Measurements from ENCODE around the gene THOC2.
"Not testable (repeated sequence)": the region's sequence is repeated elsewhere in the genome, so short reads cannot be mapped to it uniquely, and the experiment has no call there.

THOC2 gene

DNA sequence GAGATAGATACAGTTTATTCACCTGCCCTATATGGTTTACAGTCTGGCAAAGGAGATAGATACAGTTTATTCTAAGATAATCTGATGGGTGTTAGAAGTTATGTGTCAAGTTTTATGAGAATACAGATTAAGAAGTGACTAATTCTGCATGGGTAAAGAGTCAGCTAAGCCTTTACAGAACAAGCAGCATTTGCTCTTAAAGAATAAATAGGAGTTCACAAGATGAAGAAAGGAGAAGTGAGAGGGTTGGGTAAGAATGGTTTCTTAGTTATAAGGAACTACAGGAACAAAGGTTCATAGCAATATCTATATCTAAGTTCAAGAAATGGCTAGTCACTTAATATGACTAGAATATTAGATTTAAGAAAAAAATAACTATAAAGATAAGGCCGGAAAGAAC, 47.6 kb downstream of the THOC2 start:
- no peaks in the 10 kb centered on the region for H3K4me1 ChIP-seq (ENCODE audit: insufficient read depth, low read length, poor library complexity, severe bottlenecking)
- no peaks in the 10 kb centered on the region for H3K9me2 ChIP-seq (replicated peaks; ENCODE audit: low read depth, low read length)
- no peaks in the 10 kb centered on the region for H3F3A ChIP-seq (ENCODE audit: low read depth)
- no peak overlapping the region for H3K4me3 ChIP-seq (ENCODE audit: low read length, poor library complexity, severe bottlenecking)
- H4K20me1 ChIP-seq (ENCODE audit: insufficient read depth, low read length, poor library complexity, severe bottlenecking) = no peaks in the 10 kb centered on the region
- H3K9me3 ChIP-seq (ENCODE audit: insufficient read depth, low read depth, low read length) = no peaks in the 10 kb centered on the region
- H3K36me3 ChIP-seq (ENCODE audit: insufficient read depth, low read length) = peaks cover 31% of the 10 kb centered on the region; the same call in 1 of the 2 replicates
- no peak for TF ChIP-seq EZH2phosphoT487 (IDR thresholded peaks at IDR 0.05; ENCODE audit: borderline replicate concordance)
- TF ChIP-seq, protein P1, sequence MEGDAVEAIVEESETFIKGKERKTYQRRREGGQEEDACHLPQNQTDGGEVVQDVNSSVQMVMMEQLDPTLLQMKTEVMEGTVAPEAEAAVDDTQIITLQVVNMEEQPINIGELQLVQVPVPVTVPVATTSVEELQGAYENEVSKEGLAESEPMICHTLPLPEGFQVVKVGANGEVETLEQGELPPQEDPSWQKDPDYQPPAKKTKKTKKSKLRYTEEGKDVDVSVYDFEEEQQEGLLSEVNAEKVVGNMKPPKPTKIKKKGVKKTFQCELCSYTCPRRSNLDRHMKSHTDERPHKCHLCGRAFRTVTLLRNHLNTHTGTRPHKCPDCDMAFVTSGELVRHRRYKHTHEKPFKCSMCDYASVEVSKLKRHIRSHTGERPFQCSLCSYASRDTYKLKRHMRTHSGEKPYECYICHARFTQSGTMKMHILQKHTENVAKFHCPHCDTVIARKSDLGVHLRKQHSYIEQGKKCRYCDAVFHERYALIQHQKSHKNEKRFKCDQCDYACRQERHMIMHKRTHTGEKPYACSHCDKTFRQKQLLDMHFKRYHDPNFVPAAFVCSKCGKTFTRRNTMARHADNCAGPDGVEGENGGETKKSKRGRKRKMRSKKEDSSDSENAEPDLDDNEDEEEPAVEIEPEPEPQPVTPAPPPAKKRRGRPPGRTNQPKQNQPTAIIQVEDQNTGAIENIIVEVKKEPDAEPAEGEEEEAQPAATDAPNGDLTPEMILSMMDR (conservative IDR thresholded peaks at IDR 0.05; ENCODE audit: low read length) = no peak
- no peak overlapping the region for H3K4me2 ChIP-seq (ENCODE audit: low read depth, low read length, poor library complexity, severe bottlenecking)
- no peak overlapping the region for H2AFZ ChIP-seq (ENCODE audit: low read length)
- H3K79me2 ChIP-seq (ENCODE audit: insufficient read depth, low read length) = no peaks in the 10 kb centered on the region
- no peaks in the 10 kb centered on the region for H3K27me3 ChIP-seq (ENCODE audit: insufficient read depth, low read length, poor library complexity, severe bottlenecking)
- H3K9ac ChIP-seq (ENCODE audit: low read depth, low read length, poor library complexity, severe bottlenecking) = no peak overlapping the region

DNA sequence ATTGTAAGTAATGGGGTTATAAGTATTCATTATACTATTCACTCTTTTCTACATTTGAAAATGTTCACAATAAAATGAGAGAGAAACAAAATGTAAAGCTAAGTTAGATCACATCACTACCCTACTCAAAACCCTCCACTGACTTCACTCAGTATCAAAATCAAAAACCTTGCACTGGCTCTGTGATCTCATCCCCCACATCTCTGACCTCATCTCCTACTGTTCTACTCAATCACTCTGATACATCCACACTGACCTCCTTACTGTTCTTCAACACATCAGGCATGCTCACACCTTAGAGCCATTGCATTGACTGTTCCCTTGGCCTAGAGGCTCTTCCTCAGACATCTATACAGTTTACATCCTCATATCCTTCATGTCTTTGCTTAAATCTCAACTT, 50.7 kb downstream of the THOC2 start:
- Histone ChIP-seq H4K20me1 (ENCODE audit: insufficient read depth, low read length, poor library complexity, severe bottlenecking) (no peaks in the 10 kb centered on the region), H3K4me2 (ENCODE audit: low read depth, low read length, poor library complexity, severe bottlenecking) (no peak overlapping the region), H3K9me3 (ENCODE audit: insufficient read depth, low read depth, low read length) (no peaks in the 10 kb centered on the region), H3K4me3 (ENCODE audit: low read length, poor library complexity, severe bottlenecking) (no peak overlapping the region), H2AFZ (ENCODE audit: low read length) (no peak overlapping the region), H3K36me3 (ENCODE audit: insufficient read depth, low read length) (peaks cover 35% of the 10 kb centered on the region; the same call in 1 of the 2 replicates), H3F3A (ENCODE audit: low read depth) (no peaks in the 10 kb centered on the region), H3K79me2 (ENCODE audit: insufficient read depth, low read length) (no peaks in the 10 kb centered on the region), H3K9me2 (replicated peaks; ENCODE audit: low read depth, low read length) (no peaks in the 10 kb centered on the region), H3K9ac (ENCODE audit: low read depth, low read length, poor library complexity, severe bottlenecking) (no peak overlapping the region), H3K4me1 (ENCODE audit: insufficient read depth, low read length, poor library complexity, severe bottlenecking) (no peaks in the 10 kb centered on the region), H3K27me3 (ENCODE audit: insufficient read depth, low read length, poor library complexity, severe bottlenecking) (no peaks in the 10 kb centered on the region)
- TF ChIP-seq, protein P1 (conservative IDR thresholded peaks at IDR 0.05; ENCODE audit: low read length) = no peak
- no peak for TF ChIP-seq EZH2phosphoT487 (IDR thresholded peaks at IDR 0.05; ENCODE audit: borderline replicate concordance)

DNA sequence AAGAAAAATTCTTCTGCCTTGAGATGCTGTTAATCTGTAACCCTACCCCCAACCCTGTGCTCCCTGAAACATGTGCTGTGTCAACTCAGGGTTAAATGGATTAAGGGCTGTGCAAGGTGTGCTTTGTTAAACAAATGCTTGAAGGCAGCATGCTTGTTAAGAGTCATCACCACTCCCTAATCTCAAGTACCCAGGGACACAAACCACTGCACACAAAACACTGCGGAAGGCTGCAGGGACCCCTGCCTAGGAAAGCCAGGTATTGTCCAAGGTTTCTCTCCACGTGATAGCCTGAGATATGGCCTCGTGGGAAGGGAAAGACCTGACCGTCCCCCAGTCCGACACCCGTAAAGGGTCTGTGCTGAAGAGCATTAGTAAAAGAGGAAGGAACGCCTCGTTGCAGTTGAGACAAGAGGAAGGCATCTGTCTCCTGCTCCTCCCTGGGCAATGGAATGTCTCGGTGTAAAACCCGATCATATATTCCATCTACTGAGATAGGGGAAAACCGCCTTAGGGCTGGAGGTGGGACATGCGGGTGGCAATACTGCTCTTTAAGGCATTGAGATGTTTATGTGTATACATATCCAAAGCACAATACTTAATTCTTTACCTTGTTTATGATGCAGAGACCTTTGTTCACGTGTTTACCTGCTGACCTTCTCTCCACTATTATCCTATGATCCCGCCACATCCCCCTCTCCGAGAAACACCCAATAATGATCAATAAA, 53.0 kb downstream of the THOC2 start:
- H3K4me2 ChIP-seq (ENCODE audit: low read depth, low read length, poor library complexity, severe bottlenecking); H2AFZ ChIP-seq (ENCODE audit: low read length); H3K9me2 ChIP-seq (replicated peaks; ENCODE audit: low read depth, low read length); H3K79me2 ChIP-seq (ENCODE audit: insufficient read depth, low read length); H3K9ac ChIP-seq (ENCODE audit: low read depth, low read length, poor library complexity, severe bottlenecking); H3K4me1 ChIP-seq (ENCODE audit: insufficient read depth, low read length, poor library complexity, severe bottlenecking); H3K4me3 ChIP-seq (ENCODE audit: low read length, poor library complexity, severe bottlenecking); H4K20me1 ChIP-seq (ENCODE audit: insufficient read depth, low read length, poor library complexity, severe bottlenecking); H3K27me3 ChIP-seq (ENCODE audit: insufficient read depth, low read length, poor library complexity, severe bottlenecking); H3K9me3 ChIP-seq (ENCODE audit: insufficient read depth, low read depth, low read length); H3F3A ChIP-seq (ENCODE audit: low read depth): not testable (repeated sequence)
- peaks cover 43% of the 10 kb centered on the region; the same call in 1 of the 2 replicates for H3K36me3 ChIP-seq (ENCODE audit: insufficient read depth, low read length)

DNA sequence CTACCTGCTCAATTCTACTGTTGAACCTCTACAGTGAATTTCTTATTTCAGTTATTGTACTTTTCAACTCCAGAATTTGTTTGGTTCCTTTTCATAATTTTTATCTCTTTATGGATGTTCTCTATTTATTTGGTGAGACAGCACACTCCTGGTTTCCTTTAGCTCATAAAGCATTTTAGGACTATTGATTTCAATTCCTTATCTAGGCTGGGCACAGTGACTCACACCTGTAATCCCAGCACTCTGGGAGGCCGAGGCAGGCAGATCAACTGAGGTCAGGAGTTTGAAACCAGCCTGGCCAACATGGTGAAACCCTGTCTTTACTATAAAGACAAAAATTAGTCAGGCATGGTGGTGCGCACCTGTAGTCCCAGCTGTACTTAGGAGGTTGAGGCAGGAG, 57.7 kb downstream of the THOC2 start:
- no peaks in the 10 kb centered on the region for H3K9me2 ChIP-seq (replicated peaks; ENCODE audit: low read depth, low read length)
- H3K27me3 ChIP-seq (ENCODE audit: insufficient read depth, low read length, poor library complexity, severe bottlenecking) = no peaks in the 10 kb centered on the region
- no peak overlapping the region for H3K4me2 ChIP-seq (ENCODE audit: low read depth, low read length, poor library complexity, severe bottlenecking)
- H3K36me3 ChIP-seq (ENCODE audit: insufficient read depth, low read length) = peaks cover 42% of the 10 kb centered on the region; the same call in 1 of the 2 replicates
- H3F3A ChIP-seq (ENCODE audit: low read depth) = no peaks in the 10 kb centered on the region
- H3K4me1 ChIP-seq (ENCODE audit: insufficient read depth, low read length, poor library complexity, severe bottlenecking) = no peaks in the 10 kb centered on the region
- H3K9me3 ChIP-seq (ENCODE audit: insufficient read depth, low read depth, low read length) = no peaks in the 10 kb centered on the region
- no peaks in the 10 kb centered on the region for H4K20me1 ChIP-seq (ENCODE audit: insufficient read depth, low read length, poor library complexity, severe bottlenecking)
- no peaks in the 10 kb centered on the region for H3K79me2 ChIP-seq (ENCODE audit: insufficient read depth, low read length)
- no peak overlapping the region for H3K4me3 ChIP-seq (ENCODE audit: low read length, poor library complexity, severe bottlenecking)
- TF ChIP-seq EZH2phosphoT487 (IDR thresholded peaks at IDR 0.05; ENCODE audit: borderline replicate concordance) = no peak
- TF ChIP-seq, protein P1 (conservative IDR thresholded peaks at IDR 0.05; ENCODE audit: low read length) = no peak
- no peak overlapping the region for H2AFZ ChIP-seq (ENCODE audit: low read length)
- H3K9ac ChIP-seq (ENCODE audit: low read depth, low read length, poor library complexity, severe bottlenecking) = no peak overlapping the region

Measured in Loucy (cell line).